CD4-positive, CD25-positive, alpha-beta regulatory T cell (primary cell): Measurements from ENCODE around the gene PRKD3. TPM values are rescaled to one million over a fixed set of nuclear protein-coding genes. Genes with fewer than 3 reads are reported as not detected.

Experiments used
- ATAC-seq, 2 donors: fragments of 150-1000 bp; cut with Tn5 transposase; one replicate each; pipeline ENCODE4 v1.10.0; 2021; ENCODE audit warnings: low read depth in 2 of 2, moderate number of reproducible peaks in 2 of 2, moderate library complexity in 1 of 2
- DNase-seq, 3 donors: peaks; one replicate each; pipeline versions ENCODE4 v3.0.0 to v3.0.0-alpha.2; 2012 to 2022; ENCODE audit warnings: mixed read lengths in 1 of 3
- H3K27ac ChIP-seq: one replicate; pipeline ENCODE4 v1.7.0; 2013; ENCODE audit warnings: mild to moderate bottlenecking, low read length; ENCODE audit not compliant: insufficient read depth, poor library complexity, severe bottlenecking
- H3K27me3 ChIP-seq: one replicate; pipeline ENCODE4 v1.7.0; 2013; ENCODE audit warnings: low read length; ENCODE audit not compliant: control insufficient read depth, insufficient read depth
- H3K36me3 ChIP-seq: one replicate; pipeline ENCODE4 v1.7.0; 2013; ENCODE audit warnings: mild to moderate bottlenecking, low read length, moderate library complexity; ENCODE audit not compliant: control insufficient read depth, insufficient read depth
- H3K4me1 ChIP-seq: 2 replicates; pipeline ENCODE4 v1.7.0; 2013; ENCODE audit warnings: mild to moderate bottlenecking, low read length; ENCODE audit not compliant: insufficient read depth, control insufficient read depth, poor library complexity, severe bottlenecking
- H3K4me3 ChIP-seq: one replicate; pipeline ENCODE4 v1.7.0; 2013; ENCODE audit warnings: low read depth, mild to moderate bottlenecking, low read length, moderate library complexity
- H3K9me3 ChIP-seq, 2 experiments: 1 replicate in 1 of 2; 2 replicates in 1 of 2; pipeline ENCODE4 v1.7.0; 2013; ENCODE audit warnings: low read length in 2 of 2, mild to moderate bottlenecking in 1 of 2, moderate library complexity in 1 of 2; ENCODE audit not compliant: control insufficient read depth in 2 of 2
- H3K27ac Mint-ChIP-seq, 3 donors: one replicate each; pipeline ENCODE4 v1.8.0; 2020 to 2022; ENCODE audit warnings: mild to moderate bottlenecking in 3 of 3, mixed read lengths in 3 of 3, moderate library complexity in 2 of 3
- H3K27me3 Mint-ChIP-seq: one replicate; pipeline ENCODE4 v1.8.0; 2022; ENCODE audit warnings: mild to moderate bottlenecking, mixed read lengths
- H3K36me3 Mint-ChIP-seq: one replicate; pipeline ENCODE4 v1.8.0; 2020; ENCODE audit warnings: mixed read lengths
- H3K4me1 Mint-ChIP-seq, 4 donors: one replicate each; pipeline ENCODE4 v1.8.0; 2020 to 2022; ENCODE audit warnings: mixed read lengths in 4 of 4, mild to moderate bottlenecking in 1 of 4
- H3K4me3 Mint-ChIP-seq, 4 donors: one replicate each; pipeline ENCODE4 v1.8.0; 2020 to 2022; ENCODE audit warnings: mild to moderate bottlenecking in 4 of 4, mixed read lengths in 4 of 4, moderate library complexity in 3 of 4
- H3K9me3 Mint-ChIP-seq, 7 donors: one replicate each; pipeline ENCODE4 v1.8.0; 2020 to 2022; ENCODE audit warnings: mixed read lengths in 7 of 7, mild to moderate bottlenecking in 3 of 7, moderate library complexity in 2 of 7
- polyA plus RNA-seq, 4 donors: library from polyadenylated mRNA; unstranded; fragments of 300-500 nt; fragmentation: Illumina TruSeq; gene quantifications; one replicate each; pipeline ENCODE4 v1.2.3, GENCODE V29; 2021
- total RNA-seq: library from RNA; stranded (reverse); gene quantifications from one replicate; pipeline ENCODE4 v1.2.3, GENCODE V29; 2022

Gene PRKD3
- total and polyA plus RNA-seq, 5 donors from 2014 or later = 5.3 to 19.7 (median 15.9) TPM

- Histone ChIP-seq H3K27me3 (peaks cover 18% of the 10 kb centered on the region), H3K9me3 (no peaks in the 10 kb centered on the region), H3K27ac (no peak overlapping the region), H3K4me1 (peaks cover 24% of the 10 kb centered on the region), H3K36me3 (no peaks in the 10 kb centered on the region), H3K4me3 (no peak overlapping the region)
- DNase-seq = no peak
- peak overlapping the region in 2 of 4 donors; percentile 22 to 67 for H3K4me3 Mint-ChIP-seq
- no peaks in the 10 kb centered on the region for H3K36me3 Mint-ChIP-seq
- peaks cover 0 to 2% (median 0%) of the 10 kb centered on the region in 7 donors for H3K9me3 Mint-ChIP-seq
- peaks cover 63% of the 10 kb centered on the region for H3K27me3 Mint-ChIP-seq
- ATAC-seq = no peak
- H3K4me1 Mint-ChIP-seq = peaks cover 8 to 27% (median 17%) of the 10 kb centered on the region in 4 donors
- no peak overlapping the region for H3K27ac Mint-ChIP-seq
Observed at GRCh38 chr2:37326866-37327634, 2.4 kb upstream of the PRKD3 start.

GRCh38 chr2:37326285-37326684 is 1.7 kb upstream of the PRKD3 start:
- DNase-seq (no peak), ATAC-seq (no peak)
- H3K9me3 ChIP-seq = no peaks in the 10 kb centered on the region
- no peaks in the 10 kb centered on the region for H3K36me3 ChIP-seq
- Mint-ChIP-seq H3K4me3 (peak overlapping the region; percentile 0 to 42 (median 12)), H3K27ac (no peak overlapping the region), H3K27me3 (peaks cover 62% of the 10 kb centered on the region), H3K4me1 (peaks cover 15 to 34% (median 19%) of the 10 kb centered on the region in 4 donors), H3K36me3 (no peaks in the 10 kb centered on the region), H3K9me3 (peaks cover 0 to 2% (median 0%) of the 10 kb centered on the region in 7 donors)
- no peak overlapping the region for H3K27ac ChIP-seq
- H3K27me3 ChIP-seq = peaks cover 16% of the 10 kb centered on the region
- peaks cover 29% of the 10 kb centered on the region for H3K4me1 ChIP-seq
- no peak overlapping the region for H3K4me3 ChIP-seq

- ATAC-seq = no peak
- Mint-ChIP-seq H3K9me3 (peaks cover 0 to 2% (median 0%) of the 10 kb centered on the region in 7 donors), H3K27ac (peak overlapping the region in 2 of 3 donors; percentile 37 to 82), H3K4me3 (peak overlapping the region; percentile 88 to 91 (median 90)), H3K27me3 (peaks cover 55% of the 10 kb centered on the region), H3K4me1 (peaks cover 17 to 37% (median 19%) of the 10 kb centered on the region in 4 donors), H3K36me3 (no peaks in the 10 kb centered on the region)
- no peak for DNase-seq
- Histone ChIP-seq H3K36me3 (no peaks in the 10 kb centered on the region), H3K27ac (no peak overlapping the region), H3K9me3 (no peaks in the 10 kb centered on the region), H3K4me3 (peak overlapping the region; percentile 69), H3K4me1 (peaks cover 29% of the 10 kb centered on the region), H3K27me3 (peaks cover 16% of the 10 kb centered on the region)
Observed at GRCh38 chr2:37325625-37326071, 1.0 kb upstream of the PRKD3 start.

- Mint-ChIP-seq H3K36me3 (no peaks in the 10 kb centered on the region), H3K27ac (peak overlapping the region in 1 of 3 donors; percentile 38), H3K9me3 (peaks cover 0 to 2% (median 0%) of the 10 kb centered on the region in 7 donors), H3K4me1 (peaks cover 19 to 43% (median 24%) of the 10 kb centered on the region in 4 donors), H3K27me3 (peaks cover 47% of the 10 kb centered on the region), H3K4me3 (peak overlapping the region in 3 of 4 donors; percentile 59 to 91 (median 75))
- DNase-seq (peak in 2 of 3 donors; percentile 62 to 77), ATAC-seq (peak in 1 of 2 donors; percentile 80)
- Histone ChIP-seq H3K27me3 (peaks cover 16% of the 10 kb centered on the region), H3K4me3 (no peak overlapping the region), H3K9me3 (no peaks in the 10 kb centered on the region), H3K27ac (no peak overlapping the region), H3K4me1 (peaks cover 29% of the 10 kb centered on the region), H3K36me3 (no peaks in the 10 kb centered on the region)
Observed at GRCh38 chr2:37324536-37324785, 172 bp downstream of the PRKD3 start.

- DNase-seq (peak; percentile 5 to 55 (median 46)), ATAC-seq (peak; percentile 10 to 28)
- H3K4me1 ChIP-seq = peaks cover 29% of the 10 kb centered on the region
- H3K9me3 ChIP-seq = no peaks in the 10 kb centered on the region
- peaks cover 0 to 2% (median 0%) of the 10 kb centered on the region in 7 donors for H3K9me3 Mint-ChIP-seq
- no peaks in the 10 kb centered on the region for H3K36me3 ChIP-seq
- peak overlapping the region; percentile 93 for H3K4me3 ChIP-seq
- H3K27ac ChIP-seq = peak overlapping the region; percentile 42
- peak overlapping the region; percentile 94 to 98 (median 96) for H3K27ac Mint-ChIP-seq
- peaks cover 45% of the 10 kb centered on the region for H3K27me3 Mint-ChIP-seq
- H3K36me3 Mint-ChIP-seq = no peaks in the 10 kb centered on the region
- H3K4me1 Mint-ChIP-seq = peaks cover 21 to 46% (median 26%) of the 10 kb centered on the region in 4 donors
- peak overlapping the region; percentile 95 to 99 (median 98) for H3K4me3 Mint-ChIP-seq
- peaks cover 16% of the 10 kb centered on the region for H3K27me3 ChIP-seq
Observed at GRCh38 chr2:37323781-37324535, 675 bp downstream of the PRKD3 start.

- Histone ChIP-seq H3K36me3 (no peaks in the 10 kb centered on the region), H3K4me3 (peak overlapping the region; percentile 93), H3K9me3 (no peaks in the 10 kb centered on the region), H3K27ac (no peak overlapping the region), H3K27me3 (peaks cover 13% of the 10 kb centered on the region), H3K4me1 (peaks cover 29% of the 10 kb centered on the region)
- DNase-seq (no peak), ATAC-seq (no peak)
- peak overlapping the region; percentile 95 to 99 (median 98) for H3K4me3 Mint-ChIP-seq
- peak overlapping the region; percentile 94 to 98 (median 96) for H3K27ac Mint-ChIP-seq
- H3K36me3 Mint-ChIP-seq = no peaks in the 10 kb centered on the region
- peaks cover 21 to 53% (median 30%) of the 10 kb centered on the region in 4 donors for H3K4me1 Mint-ChIP-seq
- peaks cover 38% of the 10 kb centered on the region for H3K27me3 Mint-ChIP-seq
- H3K9me3 Mint-ChIP-seq = peaks cover 0 to 2% (median 0%) of the 10 kb centered on the region in 7 donors
Observed at GRCh38 chr2:37323176-37323780, 1.4 kb downstream of the PRKD3 start.

- Histone ChIP-seq H3K27me3 (peaks cover 9% of the 10 kb centered on the region), H3K4me1 (peaks cover 29% of the 10 kb centered on the region), H3K4me3 (peak overlapping the region; percentile 4), H3K27ac (no peak overlapping the region), H3K9me3 (no peaks in the 10 kb centered on the region), H3K36me3 (no peaks in the 10 kb centered on the region)
- Mint-ChIP-seq H3K27ac (no peak overlapping the region), H3K9me3 (peaks cover 0 to 2% (median 0%) of the 10 kb centered on the region in 7 donors), H3K27me3 (peaks cover 30% of the 10 kb centered on the region), H3K4me1 (peaks cover 29 to 62% (median 33%) of the 10 kb centered on the region in 4 donors), H3K4me3 (peak overlapping the region in 3 of 4 donors; percentile 32 to 99 (median 95)), H3K36me3 (no peaks in the 10 kb centered on the region)
- DNase-seq = no peak
- no peak for ATAC-seq
Observed at GRCh38 chr2:37322368-37322767, 2.3 kb downstream of the PRKD3 start.
